Transverse colon (tissue), 4 donors: ENCODE measurements around the gene DIPK1B. TPM values are rescaled to one million over a fixed set of nuclear protein-coding genes. Genes with fewer than 3 reads are reported as not detected.

ENCODE experiments used
- DNase-seq: peaks from one replicate; pipeline ENCODE4 v3.0.0-alpha.2; 2019
- H3K27ac ChIP-seq, 4 donors: fragments of 200-600 bp; sonication (generic); 2 replicates each; pipeline ENCODE4 v1.5.1; 2016 to 2018; ENCODE audit warnings: inconsistent platforms in 4 of 4
- H3K27me3 ChIP-seq: fragments of 200-600 bp; sonication (generic); 2 replicates; pipeline ENCODE4 v1.5.1; 2017; ENCODE audit warnings: inconsistent platforms
- H3K36me3 ChIP-seq, 4 donors: fragments of 200-600 bp; sonication (generic); 2 replicates each; pipeline ENCODE4 v1.5.1; 2017 to 2019; ENCODE audit warnings: inconsistent platforms in 4 of 4
- H3K4me1 ChIP-seq, 4 donors: fragments of 200-600 bp; sonication (generic); 2 replicates each; pipeline ENCODE4 v1.5.1; 2017 to 2020; ENCODE audit warnings: inconsistent platforms in 4 of 4
- H3K4me3 ChIP-seq, 4 donors: fragments of 200-600 bp; sonication (generic); 1 replicate in 1 of 4; 2 replicates in 3 of 4; pipeline versions ENCODE4 v1.5.1 to v1.6.1; 2017 to 2019; ENCODE audit warnings: inconsistent platforms in 4 of 4
- H3K9me3 ChIP-seq, 2 donors: fragments of 200-600 bp; sonication (generic); 2 replicates each; pipeline ENCODE4 v1.5.1; 2017 to 2019; ENCODE audit warnings: inconsistent platforms in 2 of 2
- CTCF ChIP-seq, 5 experiments: fragments of 200-600 bp in 3 of 5; fragments of 450-650 bp in 2 of 5; sonication (generic) in 3 of 5; IDR thresholded peaks; 1 replicate in 2 of 5; 2 replicates in 3 of 5; pipeline ENCODE4 v1.5.1; 2016 to 2017; ENCODE audit warnings: antibody characterized with exemption in 5 of 5, inconsistent platforms in 3 of 5, mild to moderate bottlenecking in 2 of 5, moderate library complexity in 1 of 5
- EP300 ChIP-seq: sonication (generic); formaldehyde crosslinking; IDR thresholded peaks from one replicate; pipeline ENCODE4 v1.6.1; 2017; ENCODE audit warnings: antibody characterized with exemption, low read depth
- POLR2A ChIP-seq: fragments of 450-650 bp; IDR thresholded peaks from one replicate; pipeline ENCODE4 v1.6.1; 2016; ENCODE audit warnings: antibody characterized with exemption, mild to moderate bottlenecking, moderate library complexity
- POLR2AphosphoS5 ChIP-seq, 3 donors: sonication (generic); formaldehyde crosslinking; IDR thresholded peaks; one replicate each; pipeline ENCODE4 v1.6.1; 2016; ENCODE audit warnings: antibody characterized with exemption in 3 of 3
- WGBS, 2 donors: methylation state at CpG; one replicate each; pipeline ENCODE4 v1.1.5; 2018; ENCODE audit warnings: low coverage in 1 of 2; 5-methylcytosine and 5-hydroxymethylcytosine counted together
- in situ Hi-C, 4 donors: fragments of 200-750 bp; cut with MboI; loops; one replicate each; pipeline versions ENCODE4 v1.15.0 to v1.15.1; 2017; ENCODE audit warnings: low sequenced_read_pairs in 3 of 4, low pct_ligation_motif_present in 1 of 4, low pct_unique_long_range_greater_than_20kb in 1 of 4
- intact Hi-C: fragments of 100-400 bp; cut with DNase I; formaldehyde crosslinking; loops from one replicate; pipeline ENCODE4 v1.15.1; 2023; ENCODE audit warnings: low total_unique reads
- total RNA-seq, 4 donors: library from RNA; depleted of rRNA; stranded (reverse); fragments of >200 nt; gene quantifications; one replicate each; pipeline ENCODE4 v1.1.0, GENCODE V29; 2016

Gene DIPK1B
- total RNA-seq, 4 donors from 2014 or later: 3.5 to 12.3 (median 3.9) TPM

- no peak for DNase-seq
- H3K36me3 ChIP-seq: no peaks in the 10 kb centered on the region
- in situ Hi-C loops (no loop called here), intact Hi-C loops (no loop called here)
- H3K9me3 ChIP-seq: no peaks in the 10 kb centered on the region
- 77 to 87% methylated on average over 4 to 16 of the region's 16 CpGs for WGBS, 2 donors
- H3K4me1 ChIP-seq: peaks cover 6 to 21% (median 13%) of the 10 kb centered on the region in 4 donors
- no peak overlapping the region for H3K4me3 ChIP-seq
- H3K27me3 ChIP-seq: peaks cover 53% of the 10 kb centered on the region
- TF ChIP-seq POLR2AphosphoS5 (IDR thresholded peaks at IDR 0.05) (no peak), EP300 (no peak), POLR2A (no peak), CTCF (IDR thresholded peaks at IDR 0.05) (no peak)
- no peak overlapping the region for H3K27ac ChIP-seq
Measured at GRCh38 chr9:136740491-136740890, 28.1 kb downstream of the DIPK1B start.

- in situ Hi-C loops (no loop called here), intact Hi-C loops (no loop called here)
- Histone ChIP-seq H3K27me3 (peaks cover 53% of the 10 kb centered on the region), H3K9me3 (no peaks in the 10 kb centered on the region), H3K4me3 (peak overlapping the region in 1 of 4 donors; percentile 13), H3K36me3 (no peaks in the 10 kb centered on the region), H3K4me1 (peaks cover 6 to 21% (median 13%) of the 10 kb centered on the region in 4 donors), H3K27ac (peak overlapping the region in 1 of 4 donors; percentile 8)
- no peak for DNase-seq
- no peak for TF ChIP-seq POLR2AphosphoS5 (IDR thresholded peaks at IDR 0.05)
- TF ChIP-seq POLR2A: no peak
- no peak for TF ChIP-seq EP300
- TF ChIP-seq CTCF (IDR thresholded peaks at IDR 0.05): no peak
- 15% methylated on average over 36 of the region's 37 CpGs; no CpG with 5 or more reads in 1 of the 2 donors for WGBS, 2 donors
Measured at GRCh38 chr9:136740971-136741882, 28.9 kb downstream of the DIPK1B start.

- Histone ChIP-seq H3K27ac (no peak overlapping the region), H3K27me3 (peaks cover 53% of the 10 kb centered on the region), H3K36me3 (no peaks in the 10 kb centered on the region), H3K4me1 (peaks cover 6 to 21% (median 13%) of the 10 kb centered on the region in 4 donors), H3K4me3 (peak overlapping the region in 1 of 4 donors; percentile 13), H3K9me3 (no peaks in the 10 kb centered on the region)
- in situ Hi-C loops (no loop called here), intact Hi-C loops (no loop called here)
- DNase-seq: peak; percentile 43
- WGBS, 2 donors: 15% methylated on average over 32 of the region's 32 CpGs; no CpG with 5 or more reads in 1 of the 2 donors
- no peak for TF ChIP-seq CTCF (IDR thresholded peaks at IDR 0.05)
- no peak for TF ChIP-seq POLR2AphosphoS5 (IDR thresholded peaks at IDR 0.05)
- no peak for TF ChIP-seq EP300
- no peak for TF ChIP-seq POLR2A
Measured at GRCh38 chr9:136741883-136742571, 29.7 kb downstream of the DIPK1B start.
